ENCODE data around the gene OSBPL3. TPM values are rescaled to one million over a fixed set of nuclear protein-coding genes. Genes with fewer than 3 reads are reported as not detected.

The OSBPL3 gene
- polyA plus RNA-seq, 3 donors: 2.6 to 9.2 (median 3.7) TPM

DNA sequence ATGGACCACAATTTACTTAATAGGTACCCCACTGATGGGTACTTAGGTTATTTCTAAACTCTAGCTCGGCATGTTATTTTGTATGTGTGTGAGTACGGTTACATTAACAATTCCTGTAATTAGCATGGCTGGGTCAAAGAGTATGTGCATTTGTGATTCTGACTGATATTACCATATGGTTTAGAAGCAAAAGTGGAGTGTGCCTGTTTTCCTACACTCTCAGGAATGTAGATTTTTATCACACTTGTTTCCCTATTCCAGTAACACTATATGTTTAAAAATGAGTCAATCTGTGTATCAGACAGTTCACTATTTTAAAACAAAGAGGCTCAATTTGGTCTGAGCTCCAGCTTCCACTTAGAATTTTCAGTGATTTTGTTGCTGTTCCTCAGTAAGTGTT lies 178.1 kb downstream of the OSBPL3 start:
- intact Hi-C loops (cut with micrococcal nuclease): no loop called here
- H3K36me3 ChIP-seq (replicated peaks in 1 of 2; ENCODE audit: control insufficient read depth in 1 of 2, insufficient read depth in 2 of 2, low read length in 2 of 2): peaks cover 9 to 30% of the 10 kb centered on the region in 2 donors
- Mint-ChIP-seq H3K27me3 (ENCODE audit: low read depth in 3 of 3) (peaks cover 0 to 1% (median 1%) of the 10 kb centered on the region in 3 donors), H3K27ac (no peak overlapping the region), H3K9me3 (no peaks in the 10 kb centered on the region), H3K36me3 (peaks cover 24 to 46% of the 10 kb centered on the region in 2 donors), H3K4me1 (no peaks in the 10 kb centered on the region), H3K4me3 (no peak overlapping the region)
- no peaks in the 10 kb centered on the region for H3K79me2 ChIP-seq (ENCODE audit: insufficient read depth, low read length)
- no peaks in the 10 kb centered on the region for H3K4me1 ChIP-seq (ENCODE audit: control insufficient read depth in 1 of 2, insufficient read depth in 2 of 2, low read length in 2 of 2)
- H3K27me3 ChIP-seq (ENCODE audit: control insufficient read depth in 2 of 2, insufficient read depth in 2 of 2, low read length in 2 of 2): no peaks in the 10 kb centered on the region
- no peak overlapping the region for H3K27ac ChIP-seq (ENCODE audit: low read depth in 1 of 2, low read length in 2 of 2)
- WGBS (ENCODE audit: insufficient coverage): no CpG with 5 or more reads among the region's 2 CpGs
- no peak overlapping the region for H3K9ac ChIP-seq (ENCODE audit: insufficient read depth, low read length, poor library complexity, severe bottlenecking)
- no peak overlapping the region for H2AFZ ChIP-seq (ENCODE audit: insufficient read depth, low read depth, low read length, poor library complexity, severe bottlenecking)
- H4K20me1 ChIP-seq (ENCODE audit: insufficient read depth, low read length): no peaks in the 10 kb centered on the region
- H3K9me3 ChIP-seq (replicated peaks in 1 of 2; ENCODE audit: control insufficient read depth in 1 of 2, insufficient read depth in 1 of 2, low read length in 2 of 2): no peaks in the 10 kb centered on the region
- DNase-seq: no peak
- H3K4me2 ChIP-seq (replicated peaks; ENCODE audit: extremely low read depth, low read length, poor library complexity, severe bottlenecking): no peak overlapping the region
- TF ChIP-seq, protein P1, sequence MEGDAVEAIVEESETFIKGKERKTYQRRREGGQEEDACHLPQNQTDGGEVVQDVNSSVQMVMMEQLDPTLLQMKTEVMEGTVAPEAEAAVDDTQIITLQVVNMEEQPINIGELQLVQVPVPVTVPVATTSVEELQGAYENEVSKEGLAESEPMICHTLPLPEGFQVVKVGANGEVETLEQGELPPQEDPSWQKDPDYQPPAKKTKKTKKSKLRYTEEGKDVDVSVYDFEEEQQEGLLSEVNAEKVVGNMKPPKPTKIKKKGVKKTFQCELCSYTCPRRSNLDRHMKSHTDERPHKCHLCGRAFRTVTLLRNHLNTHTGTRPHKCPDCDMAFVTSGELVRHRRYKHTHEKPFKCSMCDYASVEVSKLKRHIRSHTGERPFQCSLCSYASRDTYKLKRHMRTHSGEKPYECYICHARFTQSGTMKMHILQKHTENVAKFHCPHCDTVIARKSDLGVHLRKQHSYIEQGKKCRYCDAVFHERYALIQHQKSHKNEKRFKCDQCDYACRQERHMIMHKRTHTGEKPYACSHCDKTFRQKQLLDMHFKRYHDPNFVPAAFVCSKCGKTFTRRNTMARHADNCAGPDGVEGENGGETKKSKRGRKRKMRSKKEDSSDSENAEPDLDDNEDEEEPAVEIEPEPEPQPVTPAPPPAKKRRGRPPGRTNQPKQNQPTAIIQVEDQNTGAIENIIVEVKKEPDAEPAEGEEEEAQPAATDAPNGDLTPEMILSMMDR (IDR thresholded peaks at IDR 0.05): no peak
- H3K4me3 ChIP-seq (replicated peaks in 1 of 3; ENCODE audit: low read depth in 2 of 3, low read length in 3 of 3): no peak overlapping the region

DNA sequence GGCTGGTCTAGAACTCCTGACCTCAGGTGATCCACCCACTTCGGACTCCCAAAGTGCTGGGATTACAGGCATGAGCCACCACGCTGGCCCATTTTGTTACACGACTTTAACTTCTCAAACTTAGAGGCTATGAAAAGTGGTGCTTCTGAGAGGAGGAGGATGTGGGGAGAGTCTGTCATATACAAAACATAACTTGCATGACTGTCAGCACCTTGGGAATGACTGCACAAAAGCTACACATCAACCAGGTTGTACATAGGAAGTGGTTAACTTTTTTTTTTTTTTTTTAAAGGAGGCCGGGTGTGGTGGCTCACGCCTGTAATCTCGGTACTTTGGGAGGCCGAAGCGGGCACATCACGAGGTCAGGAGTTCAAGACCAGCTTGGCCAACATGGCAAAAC lies 179.3 kb downstream of the OSBPL3 start:
- H3K27me3 ChIP-seq (ENCODE audit: control insufficient read depth in 2 of 2, insufficient read depth in 2 of 2, low read length in 2 of 2): no peaks in the 10 kb centered on the region
- Mint-ChIP-seq H3K36me3 (peaks cover 20 to 36% of the 10 kb centered on the region in 2 donors), H3K9me3 (no peaks in the 10 kb centered on the region), H3K4me1 (no peaks in the 10 kb centered on the region), H3K4me3 (no peak overlapping the region), H3K27ac (no peak overlapping the region), H3K27me3 (ENCODE audit: low read depth in 3 of 3) (peaks cover 0 to 1% (median 1%) of the 10 kb centered on the region in 3 donors)
- H3K4me1 ChIP-seq (ENCODE audit: control insufficient read depth in 1 of 2, insufficient read depth in 2 of 2, low read length in 2 of 2): no peaks in the 10 kb centered on the region
- H3K9ac ChIP-seq (ENCODE audit: insufficient read depth, low read length, poor library complexity, severe bottlenecking): no peak overlapping the region
- DNase-seq: no peak
- H3K36me3 ChIP-seq (replicated peaks in 1 of 2; ENCODE audit: control insufficient read depth in 1 of 2, insufficient read depth in 2 of 2, low read length in 2 of 2): peaks cover 9 to 30% of the 10 kb centered on the region in 2 donors
- no peaks in the 10 kb centered on the region for H3K79me2 ChIP-seq (ENCODE audit: insufficient read depth, low read length)
- H3K4me2 ChIP-seq (replicated peaks; ENCODE audit: extremely low read depth, low read length, poor library complexity, severe bottlenecking): no peak overlapping the region
- no peaks in the 10 kb centered on the region for H3K9me3 ChIP-seq (replicated peaks in 1 of 2; ENCODE audit: control insufficient read depth in 1 of 2, insufficient read depth in 1 of 2, low read length in 2 of 2)
- no peak overlapping the region for H2AFZ ChIP-seq (ENCODE audit: insufficient read depth, low read depth, low read length, poor library complexity, severe bottlenecking)
- intact Hi-C loops (cut with micrococcal nuclease): no loop called here
- no peak overlapping the region for H3K27ac ChIP-seq (ENCODE audit: low read depth in 1 of 2, low read length in 2 of 2)
- H3K4me3 ChIP-seq (replicated peaks in 1 of 3; ENCODE audit: low read depth in 2 of 3, low read length in 3 of 3): no peak overlapping the region
- TF ChIP-seq, protein P1 (IDR thresholded peaks at IDR 0.05): no peak
- WGBS (ENCODE audit: insufficient coverage): 76% methylated on average over 5 of the region's 9 CpGs
- H4K20me1 ChIP-seq (ENCODE audit: insufficient read depth, low read length): no peaks in the 10 kb centered on the region
